Activated CD4-positive, CD25-positive, alpha-beta regulatory T cell treated with anti-CD3 and anti-CD28 coated beads, Interleukin-2, amount 50 U/mL, for 16 hours (primary cell): Measurements from ENCODE around the gene FCER1A.

Experiments used
- DNase-seq: peaks from one replicate; pipeline ENCODE4 v3.0.0-alpha.2; 2020; ENCODE audit warnings: low read depth, low spot score

FCER1A gene

GRCh38 chr1:159302095-159302494, at the start of gene FCER1A:
Gene FCER1A, plus strand, starts transcription at chr1:159302336. Its CDS starts 29 bp downstream, at chr1:159302365.
- DNase-seq = no peak

GRCh38 chr1:159261311-159261710, 40.8 kb upstream of the FCER1A start:
- no peak for DNase-seq

- no peak for DNase-seq
These were observed 40.2 kb upstream of the FCER1A start for GRCh38 chr1:159261721-159262494.

- no peak for DNase-seq
These were observed 35.3 kb upstream of the FCER1A start for GRCh38 chr1:159266832-159267231.

- DNase-seq = no peak
These were observed 27.5 kb upstream of the FCER1A start for GRCh38 chr1:159274631-159275030.

GRCh38 chr1:159275891-159276290, 26.2 kb upstream of the FCER1A start:
- DNase-seq = no peak

- DNase-seq = no peak
These were observed 22.4 kb upstream of the FCER1A start for GRCh38 chr1:159279773-159280172.

- DNase-seq = no peak
These were observed 20.0 kb upstream of the FCER1A start for GRCh38 chr1:159282118-159282517.

GRCh38 chr1:159289060-159289459, 13.1 kb upstream of the FCER1A start:
- no peak for DNase-seq

- DNase-seq = no peak
These were observed 10.7 kb upstream of the FCER1A start for GRCh38 chr1:159291424-159291823.

- no peak for DNase-seq
These were observed 5.3 kb upstream of the FCER1A start for GRCh38 chr1:159296706-159297375.

GRCh38 chr1:159300146-159300545, 2.0 kb upstream of the FCER1A start:
- DNase-seq = no peak

GRCh38 chr1:159307346-159308020, 5.3 kb downstream of the FCER1A start:
- DNase-seq = no peak

GRCh38 chr1:159311679-159312078, 9.5 kb downstream of the FCER1A start:
- no peak for DNase-seq

- DNase-seq = no peak
These were observed 13.2 kb downstream of the FCER1A start for GRCh38 chr1:159315381-159315780.

- DNase-seq = no peak
These were observed 16.8 kb downstream of the FCER1A start for GRCh38 chr1:159318784-159319551.

- no peak for DNase-seq
These were observed 32.7 kb downstream of the FCER1A start for GRCh38 chr1:159334797-159335196.

GRCh38 chr1:159338018-159338417, 35.9 kb downstream of the FCER1A start:
- DNase-seq = no peak

GRCh38 chr1:159339536-159339935, 37.4 kb downstream of the FCER1A start:
- no peak for DNase-seq

GRCh38 chr1:159341736-159342135, 39.6 kb downstream of the FCER1A start:
- no peak for DNase-seq

- DNase-seq = no peak
These were observed 40.8 kb downstream of the FCER1A start for GRCh38 chr1:159342761-159343425.
